ENCODE results near the gene SS18.

DNA sequence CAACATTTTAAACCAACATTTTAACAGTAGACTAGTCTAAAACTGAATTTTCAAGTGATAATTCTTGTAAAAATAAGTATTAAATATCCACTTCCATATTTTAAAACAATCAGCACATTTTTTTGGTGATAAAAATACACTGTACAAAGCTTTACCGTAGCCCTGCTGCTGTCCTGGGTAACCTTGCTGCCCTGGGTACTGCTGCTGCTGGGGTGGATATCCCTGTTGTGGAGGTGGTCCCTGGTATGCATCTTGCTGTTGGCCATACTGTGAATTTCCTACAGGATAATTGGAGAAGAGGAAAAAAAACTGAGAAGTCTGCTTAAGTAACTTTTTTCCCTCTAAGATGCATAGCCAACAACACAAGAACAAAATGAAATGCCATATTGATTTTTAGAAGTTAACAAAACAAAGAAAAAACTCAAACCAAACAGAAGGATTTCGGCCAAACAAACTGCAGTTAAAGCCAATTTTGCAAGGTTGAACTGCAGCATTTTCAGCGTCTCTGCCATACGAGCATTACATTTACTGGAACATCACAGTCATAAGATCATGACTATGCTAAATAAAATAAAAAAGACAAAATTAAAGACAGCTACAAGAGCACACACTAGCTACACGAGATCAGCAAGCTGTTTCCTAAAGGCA lies 55.4 kb downstream of the SS18 start:
- TF ChIP-seq, protein P1, sequence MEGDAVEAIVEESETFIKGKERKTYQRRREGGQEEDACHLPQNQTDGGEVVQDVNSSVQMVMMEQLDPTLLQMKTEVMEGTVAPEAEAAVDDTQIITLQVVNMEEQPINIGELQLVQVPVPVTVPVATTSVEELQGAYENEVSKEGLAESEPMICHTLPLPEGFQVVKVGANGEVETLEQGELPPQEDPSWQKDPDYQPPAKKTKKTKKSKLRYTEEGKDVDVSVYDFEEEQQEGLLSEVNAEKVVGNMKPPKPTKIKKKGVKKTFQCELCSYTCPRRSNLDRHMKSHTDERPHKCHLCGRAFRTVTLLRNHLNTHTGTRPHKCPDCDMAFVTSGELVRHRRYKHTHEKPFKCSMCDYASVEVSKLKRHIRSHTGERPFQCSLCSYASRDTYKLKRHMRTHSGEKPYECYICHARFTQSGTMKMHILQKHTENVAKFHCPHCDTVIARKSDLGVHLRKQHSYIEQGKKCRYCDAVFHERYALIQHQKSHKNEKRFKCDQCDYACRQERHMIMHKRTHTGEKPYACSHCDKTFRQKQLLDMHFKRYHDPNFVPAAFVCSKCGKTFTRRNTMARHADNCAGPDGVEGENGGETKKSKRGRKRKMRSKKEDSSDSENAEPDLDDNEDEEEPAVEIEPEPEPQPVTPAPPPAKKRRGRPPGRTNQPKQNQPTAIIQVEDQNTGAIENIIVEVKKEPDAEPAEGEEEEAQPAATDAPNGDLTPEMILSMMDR (IDR thresholded peaks at IDR 0.05) = no peak
- no peak for TF ChIP-seq POLR2A (IDR thresholded peaks at IDR 0.05)

All from body of pancreas (tissue), 4 donors.